Measurements from ENCODE around the gene GOLGA6L26.
A peak's percentile ranks its signal among the peaks of the same experiment; 100 is the strongest.
"Not testable (repeated sequence)": the region's sequence is repeated elsewhere in the genome, so short reads cannot be mapped to it uniquely, and the experiment has no call there.

GOLGA6L26 gene

DNA sequence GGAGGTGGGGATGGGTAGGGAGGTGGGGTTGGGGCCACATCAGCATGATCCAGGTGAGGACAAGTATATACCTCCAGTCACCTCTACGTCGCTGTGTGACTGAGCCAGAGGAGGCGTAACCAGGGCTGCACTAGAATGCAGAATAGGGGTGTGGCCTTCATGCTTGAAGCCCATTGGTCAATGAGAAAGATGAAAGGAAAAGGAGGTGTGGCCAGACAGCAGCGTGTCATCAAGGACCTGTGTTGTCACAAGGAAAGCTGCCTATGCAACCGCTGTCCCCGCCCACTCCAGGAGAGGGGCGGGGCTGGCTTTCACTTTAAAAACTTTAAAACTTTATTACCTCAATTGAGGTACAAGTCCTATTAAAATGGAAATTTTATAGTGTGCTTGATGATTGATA lies at the start of gene GOLGA6L26:
Gene GOLGA6L26, minus strand, starts transcription at position 101 of the 400 bp plus-strand sequence. Its CDS starts 61 bp downstream, at position 40.
- DNase-seq, result not testable (repeated sequence)

- peak in 1 of 2 experiments; percentile 22 for DNase-seq
Measured at GRCh38 chr15:23381192-23381591, 47.2 kb upstream of the GOLGA6L26 start.

DNA sequence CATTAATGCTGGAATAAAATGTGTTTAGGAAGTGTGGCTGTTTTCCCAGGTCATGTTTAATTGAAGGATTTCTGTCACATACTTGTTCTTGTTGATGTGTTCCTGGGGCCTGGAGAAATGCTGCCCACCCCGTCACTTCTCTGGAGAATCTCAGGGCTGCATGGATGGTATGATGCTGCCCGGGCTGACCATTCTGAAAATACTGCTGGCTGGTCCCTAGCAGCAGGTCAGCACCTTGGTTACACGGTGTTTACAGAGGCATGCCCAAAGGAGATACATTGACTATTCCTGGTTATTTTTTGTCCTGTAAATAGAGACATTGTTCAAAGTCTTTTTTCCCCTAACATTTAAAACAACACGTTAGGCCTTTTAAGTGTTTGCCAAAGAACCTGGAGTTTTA lies 46.7 kb upstream of the GOLGA6L26 start:
- not testable (repeated sequence) for DNase-seq

DNA sequence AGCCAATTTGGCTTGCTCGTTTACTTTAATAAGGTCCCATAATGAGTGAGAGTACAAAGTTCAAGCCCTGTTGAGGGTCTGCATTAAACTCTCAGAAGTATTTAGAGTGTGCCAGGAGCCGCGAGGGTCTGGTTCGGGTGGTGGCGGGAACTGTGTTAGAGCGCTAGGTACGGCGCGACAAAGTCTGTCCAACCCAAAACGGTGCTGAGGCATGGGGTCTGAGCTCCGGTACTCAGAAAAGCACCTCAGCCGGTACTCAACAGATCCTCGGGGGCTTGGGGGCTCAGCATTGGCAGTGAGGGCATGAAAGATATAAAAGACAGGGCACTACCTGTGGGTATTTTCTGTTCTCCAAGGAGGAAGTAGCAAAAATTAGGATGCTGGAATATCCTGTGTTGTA lies 45.0 kb upstream of the GOLGA6L26 start:
- not testable (repeated sequence) for DNase-seq

- not testable (repeated sequence) for DNase-seq
Measured at GRCh38 chr15:23374226-23374625, 40.2 kb upstream of the GOLGA6L26 start.

DNA sequence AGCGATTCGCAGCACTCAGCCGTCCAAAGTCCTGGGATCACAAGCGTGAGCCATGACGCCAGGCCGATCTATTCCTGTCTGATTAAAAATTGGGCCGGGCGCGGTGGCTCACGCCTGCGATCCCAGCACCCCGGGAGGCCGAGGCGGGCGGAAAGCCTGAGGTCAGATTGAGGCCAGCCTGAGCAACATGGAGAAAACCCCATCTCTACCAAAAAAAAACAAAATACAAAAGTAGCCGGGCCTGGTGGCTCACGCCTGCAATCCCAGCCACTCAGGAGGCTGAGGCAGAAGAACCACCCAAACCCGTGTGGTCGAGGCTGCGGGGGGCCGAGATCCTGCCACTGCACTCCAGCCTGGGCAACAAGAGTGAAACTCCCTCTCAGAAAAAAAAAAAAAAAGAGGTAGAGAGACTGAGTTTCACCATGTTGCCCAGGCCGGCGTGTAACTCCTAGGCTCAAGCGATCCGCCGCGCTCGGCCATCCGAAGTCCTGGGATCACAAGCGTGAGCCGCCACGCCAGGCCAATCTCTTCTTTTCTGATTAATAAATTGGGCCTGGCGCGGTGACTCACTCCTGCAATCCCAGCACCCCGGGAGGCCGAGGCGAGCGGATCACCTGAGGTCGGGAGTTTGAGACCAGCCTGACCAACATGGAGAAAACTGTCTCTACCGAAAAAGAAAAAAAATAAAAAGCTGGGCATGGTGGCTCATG lies 39.0 kb upstream of the GOLGA6L26 start:
- DNase-seq, result not testable (repeated sequence)

- no peak for DNase-seq
Measured at GRCh38 chr15:23372284-23372683, 38.3 kb upstream of the GOLGA6L26 start.

GRCh38 chr15:23371868-23372267 lies 37.9 kb upstream of the GOLGA6L26 start:
- DNase-seq, result not testable (repeated sequence)

DNA sequence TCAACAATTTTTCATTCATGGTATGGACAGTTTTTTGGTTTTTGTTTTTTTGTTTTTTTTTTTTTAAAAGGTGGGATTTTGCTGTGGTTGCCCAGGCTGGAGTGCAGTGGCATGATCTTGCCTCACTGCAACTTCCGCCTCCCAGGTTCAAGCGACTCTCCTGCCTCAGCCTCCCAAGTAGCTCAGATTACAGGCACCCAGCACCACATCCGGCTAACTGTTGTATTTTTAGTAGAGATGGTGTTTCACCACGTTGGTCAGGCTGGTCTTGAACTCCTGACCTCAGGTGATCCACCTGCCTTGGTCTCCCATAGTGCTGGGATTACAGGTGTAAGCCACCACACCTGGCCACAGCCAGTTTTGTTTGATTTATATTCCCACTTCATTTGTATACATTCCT lies 37.1 kb upstream of the GOLGA6L26 start:
- not testable (repeated sequence) for DNase-seq

DNA sequence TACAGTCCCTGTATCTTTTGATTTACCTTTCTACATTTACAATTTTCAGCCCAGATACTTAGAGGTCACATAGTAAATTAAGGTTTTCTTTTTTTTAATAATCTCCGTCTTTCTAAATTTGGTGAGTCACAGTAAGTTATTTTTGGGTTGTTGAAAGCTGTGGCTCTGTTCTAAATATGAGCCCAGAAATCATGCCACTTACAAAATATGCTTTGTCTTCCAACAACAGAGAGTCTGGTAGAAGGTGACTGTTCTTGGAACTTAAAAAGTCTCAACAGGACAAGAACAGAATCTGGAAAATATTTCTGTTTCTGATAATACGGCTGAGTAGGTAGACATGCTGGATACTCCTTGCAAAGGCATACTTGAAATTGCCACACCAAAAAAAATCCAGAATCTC lies 36.6 kb upstream of the GOLGA6L26 start:
- no peak for DNase-seq

DNA sequence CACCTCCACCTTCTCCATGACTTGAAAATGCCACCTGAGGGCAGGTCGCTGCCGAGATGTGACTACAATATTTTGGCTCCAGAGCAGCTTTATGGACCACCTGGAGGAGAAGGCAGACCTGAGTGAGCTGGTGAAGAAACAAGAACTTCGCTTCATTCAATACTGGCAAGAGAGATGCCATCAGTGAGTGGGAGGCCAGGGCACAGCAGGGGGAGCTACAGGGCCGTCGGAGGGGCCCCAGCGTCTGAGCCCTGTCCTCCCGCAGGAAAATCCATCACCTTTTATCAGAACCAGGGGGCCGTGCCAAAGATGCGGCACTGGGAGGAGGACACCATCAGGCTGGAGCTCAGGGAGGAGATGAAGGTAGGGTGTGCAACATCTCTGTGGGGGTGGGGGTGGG lies 30.3 kb upstream of the GOLGA6L26 start:
- not testable (repeated sequence) for DNase-seq

GRCh38 chr15:23362622-23363021 lies 28.6 kb upstream of the GOLGA6L26 start:
- DNase-seq, result not testable (repeated sequence)

GRCh38 chr15:23354448-23354847 lies 20.5 kb upstream of the GOLGA6L26 start, which contains the start of gene GOLGA8S:
TSS of gene GOLGA8S (plus strand) at chr15:23354748. CDS start at chr15:23354810, 62 bp downstream.
- DNase-seq, result not testable (repeated sequence)

GRCh38 chr15:23311233-23311632 lies 22.8 kb downstream of the GOLGA6L26 start:
- DNase-seq, result not testable (repeated sequence)

GRCh38 chr15:23305921-23306320 lies 28.1 kb downstream of the GOLGA6L26 start:
- not testable (repeated sequence) for DNase-seq

DNA sequence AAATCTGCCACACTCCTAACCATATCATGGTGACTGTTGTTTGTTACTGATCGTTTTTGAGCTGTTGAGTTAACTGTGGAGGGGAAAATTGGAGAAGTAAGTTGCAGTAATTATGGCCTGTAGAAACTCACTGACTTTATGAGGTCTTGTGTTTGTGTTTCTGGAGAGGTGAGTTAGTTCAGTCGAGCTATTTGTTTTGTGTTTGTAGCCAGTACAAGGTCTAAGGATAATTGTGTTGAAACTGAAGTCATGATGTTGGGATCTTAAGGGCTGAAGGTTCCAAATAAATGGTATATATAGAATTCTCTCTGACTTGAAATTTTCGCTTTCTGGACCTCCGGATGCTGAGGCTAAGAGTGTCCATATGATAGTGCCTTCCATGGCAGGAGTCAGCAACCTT lies 29.2 kb downstream of the GOLGA6L26 start:
- not testable (repeated sequence) for DNase-seq

- not testable (repeated sequence) for DNase-seq
Measured at GRCh38 chr15:23304267-23304666, 29.7 kb downstream of the GOLGA6L26 start.

GRCh38 chr15:23303654-23304053 lies 30.3 kb downstream of the GOLGA6L26 start:
- not testable (repeated sequence) for DNase-seq

GRCh38 chr15:23303246-23303645 lies 30.8 kb downstream of the GOLGA6L26 start:
- not testable (repeated sequence) for DNase-seq
